ENCODE data around the gene CCDC183.
"Not testable (repeated sequence)": the region's sequence is repeated elsewhere in the genome, so short reads cannot be mapped to it uniquely, and the experiment has no call there.

The CCDC183 gene

DNA sequence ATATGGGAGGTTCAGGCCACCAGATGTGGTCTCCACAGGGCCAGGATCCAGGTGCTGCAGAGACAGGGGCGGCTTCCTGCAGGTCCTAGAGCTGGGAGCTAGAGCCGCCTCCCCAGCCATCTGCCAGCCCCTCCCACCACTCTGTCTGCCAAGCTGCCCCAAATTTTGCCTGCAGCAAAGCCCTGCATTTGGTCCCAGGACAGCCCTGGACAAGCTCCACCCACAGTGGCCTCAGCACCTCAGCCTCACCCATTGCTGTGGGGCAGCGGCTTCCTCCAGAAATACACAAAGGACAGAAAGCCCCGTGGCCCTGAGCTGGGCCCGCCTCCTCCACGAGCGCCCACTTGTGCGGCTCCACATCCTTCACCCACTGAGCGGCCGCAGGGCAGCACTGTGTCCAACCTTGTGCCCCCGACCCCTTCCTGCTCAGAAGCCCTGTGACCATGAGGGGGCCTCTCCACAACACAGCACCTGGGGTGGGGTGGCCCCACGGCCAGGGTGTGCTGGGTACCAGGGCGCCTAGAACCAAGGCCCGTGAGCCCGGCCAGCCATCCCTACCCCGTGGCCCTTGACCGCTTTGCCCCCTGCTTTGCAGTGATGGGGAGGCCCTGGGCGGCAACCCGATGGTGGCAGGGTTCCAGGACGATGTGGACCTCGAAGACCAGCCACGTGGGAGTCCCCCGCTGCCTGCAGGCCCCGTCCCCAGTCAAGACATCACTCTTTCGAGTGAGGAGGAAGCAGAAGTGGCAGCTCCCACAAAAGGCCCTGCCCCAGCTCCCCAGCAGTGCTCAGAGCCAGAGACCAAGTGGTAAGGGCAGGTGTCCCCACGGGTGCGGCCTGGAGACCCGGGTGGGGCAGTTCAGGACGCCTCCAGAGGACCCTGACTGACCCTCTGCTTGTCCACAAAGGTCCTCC, 42.4 kb downstream of the CCDC183 start:
- no peak for DNase-seq (ENCODE audit: low read depth, low spot score)

- DNase-seq (ENCODE audit: low read depth, low spot score): no peak
These were observed 43.3 kb downstream of the CCDC183 start for GRCh38 chr9:136839229-136840139.

GRCh38 chr9:136840140-136840876, 44.2 kb downstream of the CCDC183 start:
- no peak for DNase-seq (ENCODE audit: low read depth, low spot score)

GRCh38 chr9:136840877-136841645, 44.9 kb downstream of the CCDC183 start:
- DNase-seq (ENCODE audit: low read depth, low spot score): no peak

DNA sequence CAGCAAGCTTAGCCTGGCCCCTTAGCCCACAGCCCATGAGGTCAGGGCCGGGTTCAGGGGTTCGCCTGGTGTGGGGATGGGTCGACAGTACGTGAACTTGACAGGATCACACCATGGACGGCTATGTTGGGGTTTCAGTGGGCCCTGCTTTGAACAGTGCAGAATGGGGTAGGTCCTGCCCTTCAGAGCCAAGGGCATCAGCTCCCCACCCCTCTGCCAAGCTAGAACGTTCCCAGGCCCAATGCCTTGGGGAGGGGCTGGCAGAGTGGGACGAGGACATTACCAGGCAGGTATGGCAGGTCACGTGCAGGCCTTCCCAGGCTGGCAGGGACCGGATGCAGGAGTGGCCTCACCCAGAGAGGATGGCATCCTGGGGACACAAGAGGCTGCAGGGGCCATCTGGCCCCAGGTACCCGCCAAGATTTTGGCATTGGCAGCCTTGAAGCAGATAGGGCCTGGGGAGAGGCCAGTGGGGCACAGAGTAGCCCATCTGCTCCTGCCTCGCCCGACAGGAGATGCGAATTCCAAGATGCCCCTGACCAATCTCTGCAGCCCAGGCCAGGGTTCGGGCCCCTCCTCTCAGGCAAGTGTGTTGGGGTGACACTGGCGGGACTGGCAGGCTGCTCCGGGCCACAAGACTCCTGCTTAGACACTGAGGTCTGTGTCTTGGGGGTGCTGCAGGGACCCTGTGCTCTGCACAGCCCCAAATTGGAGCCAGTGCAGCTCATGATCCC, 45.7 kb downstream of the CCDC183 start:
- DNase-seq (ENCODE audit: low read depth, low spot score): not testable (repeated sequence)

GRCh38 chr9:136842380-136842948, 46.3 kb downstream of the CCDC183 start, which contains the start of gene AJM1:
TSS of gene AJM1 (plus strand) at chr9:136842478. CDS start at chr9:136844415, 1,937 bp downstream.
- peak; percentile 67 for DNase-seq (ENCODE audit: low read depth, low spot score)

DNA sequence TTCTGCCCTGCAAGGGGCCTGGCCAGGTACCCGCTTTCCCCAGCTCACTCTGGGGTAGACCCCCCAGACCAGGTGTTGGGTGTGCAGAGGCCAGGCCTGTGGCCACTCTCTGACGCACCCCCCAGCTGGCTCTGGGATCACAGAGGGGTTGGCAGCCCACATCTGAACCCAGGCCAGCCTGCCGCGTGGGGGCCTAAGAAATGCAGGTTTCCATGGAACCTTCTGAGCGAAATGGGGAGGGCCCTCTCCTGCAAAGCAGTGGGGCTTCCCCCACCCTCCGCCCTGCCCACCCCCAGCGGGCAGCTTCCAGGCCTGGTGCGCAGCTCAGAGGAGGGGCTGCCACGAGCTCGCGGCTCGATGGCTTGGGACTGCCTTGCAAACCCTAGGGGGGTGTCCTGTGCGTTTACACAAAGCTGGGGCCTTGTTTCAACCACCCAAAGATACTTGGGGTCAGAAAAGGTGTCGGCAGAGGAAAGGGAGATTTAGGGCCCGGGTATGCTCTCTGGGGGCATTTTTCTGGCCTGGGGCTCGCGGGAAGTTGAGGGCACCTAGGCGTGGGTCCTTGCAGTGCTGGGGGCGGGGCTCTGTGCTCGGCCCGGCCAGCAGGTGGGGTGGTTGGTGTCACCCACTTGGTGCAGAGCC, 47.1 kb downstream of the CCDC183 start:
- not testable (repeated sequence) for DNase-seq (ENCODE audit: low read depth, low spot score)

GRCh38 chr9:136843801-136844740, 47.9 kb downstream of the CCDC183 start:
- DNase-seq (ENCODE audit: low read depth, low spot score): peak; percentile 28

GRCh38 chr9:136844761-136845464, 48.8 kb downstream of the CCDC183 start:
- DNase-seq (ENCODE audit: low read depth, low spot score): no peak

GRCh38 chr9:136845465-136846260, 49.5 kb downstream of the CCDC183 start:
- no peak for DNase-seq (ENCODE audit: low read depth, low spot score)

GRCh38 chr9:136846376-136847087, 50.4 kb downstream of the CCDC183 start:
- no peak for DNase-seq (ENCODE audit: low read depth, low spot score)

DNA sequence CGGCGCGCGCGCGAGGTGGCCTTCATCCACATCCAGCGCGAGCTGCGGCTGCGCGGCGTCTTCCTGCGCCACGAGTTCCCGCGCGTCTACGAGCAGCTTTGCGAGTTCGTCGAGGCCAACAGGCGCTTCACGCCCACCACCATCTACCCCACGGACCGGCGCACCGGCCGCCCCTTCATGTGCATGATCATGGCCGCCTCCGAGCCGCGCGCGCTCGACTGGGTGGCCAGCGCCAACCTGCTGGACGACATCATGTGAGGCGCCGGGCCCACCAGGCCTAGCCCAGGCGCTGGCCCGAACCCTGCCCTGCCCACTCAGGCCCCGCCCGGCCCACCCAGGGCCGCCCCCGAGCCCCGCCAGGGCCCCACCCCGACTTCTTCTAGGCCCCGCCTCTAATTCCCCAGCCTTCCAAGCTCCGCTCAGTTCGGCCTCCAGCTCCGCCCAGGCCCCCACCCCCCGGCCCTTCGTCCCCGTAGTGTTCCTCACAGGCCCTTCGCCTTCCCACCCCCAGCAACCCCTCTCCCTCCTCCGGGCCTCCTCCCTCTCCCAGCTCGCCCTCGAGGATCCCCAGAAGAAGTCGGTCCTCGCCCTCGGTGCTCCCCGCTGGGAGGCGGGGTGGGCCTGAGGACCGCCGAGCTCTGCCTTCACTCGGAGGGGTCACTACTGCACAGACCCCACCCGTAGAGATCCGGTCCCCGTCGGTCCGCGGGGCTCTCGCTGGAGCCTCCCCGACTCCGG, 51.1 kb downstream of the CCDC183 start:
- DNase-seq (ENCODE audit: low read depth, low spot score): no peak

DNA sequence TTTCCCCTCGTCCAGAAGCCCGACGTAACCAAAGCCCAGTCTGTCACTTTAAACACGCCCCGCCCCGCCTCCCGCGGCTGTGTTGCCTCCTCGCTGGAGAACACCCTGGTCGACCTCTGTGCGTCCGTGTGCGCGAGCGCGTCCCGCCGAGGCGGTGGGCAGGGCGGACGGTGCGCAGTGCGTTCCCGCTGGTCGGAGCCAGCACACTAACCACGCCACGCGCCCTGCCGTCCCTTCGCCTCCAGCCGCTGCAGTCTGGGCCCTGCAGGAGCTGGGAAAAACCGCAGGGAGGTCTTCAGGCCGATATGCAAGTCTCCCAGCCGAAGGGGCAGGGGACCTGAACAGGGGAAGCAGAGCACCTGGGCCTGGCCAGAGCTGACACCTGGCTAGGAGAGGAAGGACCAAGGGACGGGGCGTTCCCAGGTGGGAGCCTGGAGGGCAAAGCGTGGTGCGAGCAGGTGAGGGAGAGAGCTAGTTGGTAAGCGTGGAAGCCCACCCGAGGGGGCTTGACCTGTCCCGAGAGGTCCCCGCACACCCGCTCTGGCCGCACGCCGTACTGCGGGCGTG, 51.8 kb downstream of the CCDC183 start:
- peak; percentile 42 for DNase-seq (ENCODE audit: low read depth, low spot score)

- DNase-seq (ENCODE audit: low read depth, low spot score): no peak
These were observed 52.4 kb downstream of the CCDC183 start for GRCh38 chr9:136848393-136849037.

Measured in activated naive CD8-positive, alpha-beta T cell treated with anti-CD3 and anti-CD28 coated beads, Interleukin-2, amount 50 U/mL, for 16 hours (primary cell).